ENCODE measurements around the gene HTRA3.
A peak's percentile ranks its signal among the peaks of the same experiment; 100 is the strongest.

HTRA3 gene

DNA sequence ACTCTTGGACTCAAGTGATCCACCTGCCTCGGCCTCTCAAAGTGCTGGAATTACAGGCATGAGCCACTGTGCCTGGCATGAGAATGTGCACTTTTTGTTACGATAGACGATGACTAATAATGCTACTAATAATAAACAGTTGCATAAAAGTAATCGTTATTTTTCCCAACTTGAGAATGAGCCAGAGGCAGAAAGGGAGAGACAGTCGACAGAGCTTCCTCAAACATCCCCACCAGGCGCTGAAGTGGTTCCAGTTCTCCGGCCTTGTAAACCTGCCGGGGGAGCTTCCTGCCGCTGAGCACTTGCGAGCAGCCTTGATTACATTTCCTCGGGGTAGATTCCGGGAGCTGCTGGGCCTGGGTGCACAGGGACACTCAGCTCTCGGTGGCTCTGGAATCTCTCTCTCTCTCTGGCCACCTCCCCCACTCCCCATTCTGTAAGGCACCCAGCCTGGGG, 8.9 kb upstream of the HTRA3 start:
- Histone ChIP-seq H3K27ac (peak overlapping the region; percentile 57), H3K4me3 (ENCODE audit: low read depth, low read length) (no peak overlapping the region), H3K9me3 (ENCODE audit: severe bottlenecking) (peaks cover 9% of the 10 kb centered on the region), H3K27me3 (ENCODE audit: insufficient read depth, low read depth, severe bottlenecking) (no peaks in the 10 kb centered on the region), H3K36me3 (no peaks in the 10 kb centered on the region)
- no peak for DNase-seq
- no peak for TF ChIP-seq CTCF (IDR thresholded peaks at IDR 0.05; ENCODE audit: low read depth, low read length)

DNA sequence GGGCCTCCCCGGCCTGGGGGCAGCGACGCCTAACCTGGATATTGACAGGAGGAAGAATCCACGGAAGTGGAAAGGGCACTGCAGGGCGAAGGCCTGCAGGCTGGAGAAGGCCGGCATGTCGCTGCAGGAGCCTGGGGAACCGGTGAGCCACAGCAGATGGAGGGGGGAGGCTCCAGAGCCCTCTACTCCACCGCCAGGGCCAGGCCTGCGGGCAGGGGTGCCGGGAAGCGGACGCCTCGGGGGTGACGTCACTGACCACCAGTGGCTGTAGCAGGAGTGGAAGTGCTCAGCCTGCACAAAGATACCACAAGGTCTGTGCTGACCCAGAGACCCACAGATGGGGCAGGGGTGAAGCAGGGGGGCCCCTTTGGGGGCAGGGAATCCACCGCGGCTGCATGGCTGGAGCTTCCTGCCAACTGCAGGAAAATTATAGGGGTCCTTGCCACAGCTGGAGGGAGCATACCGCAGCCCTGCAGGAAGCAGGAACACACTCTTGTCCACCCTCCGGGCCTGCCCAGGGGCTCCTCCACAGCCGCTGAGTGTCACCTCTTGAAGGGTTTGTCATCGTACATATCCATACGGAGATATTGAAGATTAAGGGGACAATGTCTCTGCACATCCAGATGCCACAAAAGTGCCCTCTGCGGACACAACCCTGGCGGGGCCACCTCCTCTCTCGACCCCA, 7.6 kb upstream of the HTRA3 start:
- no peaks in the 10 kb centered on the region for H3K36me3 ChIP-seq
- no peak overlapping the region; the same call in 1 of the 2 replicates for H3K27ac ChIP-seq
- H3K27me3 ChIP-seq (ENCODE audit: insufficient read depth, low read depth, severe bottlenecking) = no peaks in the 10 kb centered on the region
- H3K4me3 ChIP-seq (ENCODE audit: low read depth, low read length) = no peak overlapping the region
- peaks cover 9% of the 10 kb centered on the region for H3K9me3 ChIP-seq (ENCODE audit: severe bottlenecking)
- DNase-seq = peak; percentile 31
- no peak for TF ChIP-seq CTCF (IDR thresholded peaks at IDR 0.05; ENCODE audit: low read depth, low read length)

DNA sequence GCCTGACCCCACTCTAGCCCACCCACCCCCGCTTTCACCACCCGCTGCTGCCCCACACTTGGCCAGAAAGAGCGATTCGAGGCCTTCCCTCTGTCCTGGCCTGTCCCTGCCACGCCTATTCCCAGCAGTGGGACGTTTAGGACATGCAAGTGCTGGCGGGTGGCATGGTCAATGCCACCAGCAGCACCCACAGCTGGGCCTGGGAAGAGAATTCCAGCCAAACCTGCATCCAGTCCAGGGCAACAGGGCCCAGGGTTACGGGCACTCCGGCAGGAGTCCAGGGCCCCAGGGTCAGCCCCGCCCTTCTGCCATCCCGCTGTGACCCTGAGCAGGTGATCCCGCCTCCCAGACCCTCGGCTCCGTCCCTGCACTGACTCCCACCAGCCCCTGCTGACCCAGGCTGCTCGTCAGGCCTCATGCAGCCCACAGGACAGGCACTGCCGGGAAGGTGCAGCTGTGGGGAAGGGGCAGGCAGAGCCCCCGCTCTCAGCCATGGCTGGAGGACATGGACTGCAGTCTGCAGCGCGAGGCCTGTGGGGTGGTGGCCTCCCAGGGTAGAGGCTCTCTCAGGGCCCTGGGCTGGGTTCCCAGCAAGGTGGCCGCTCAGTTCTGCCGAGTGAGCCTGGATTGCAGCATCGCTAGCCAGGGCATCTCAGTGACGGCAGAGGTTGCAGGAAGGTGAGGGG, 6.8 kb upstream of the HTRA3 start:
- Histone ChIP-seq H3K9me3 (ENCODE audit: severe bottlenecking) (peaks cover 9% of the 10 kb centered on the region), H3K27ac (no peak overlapping the region), H3K4me3 (ENCODE audit: low read depth, low read length) (no peak overlapping the region), H3K27me3 (ENCODE audit: insufficient read depth, low read depth, severe bottlenecking) (no peaks in the 10 kb centered on the region), H3K36me3 (no peaks in the 10 kb centered on the region)
- DNase-seq = no peak
- TF ChIP-seq CTCF (IDR thresholded peaks at IDR 0.05; ENCODE audit: low read depth, low read length) = no peak

DNA sequence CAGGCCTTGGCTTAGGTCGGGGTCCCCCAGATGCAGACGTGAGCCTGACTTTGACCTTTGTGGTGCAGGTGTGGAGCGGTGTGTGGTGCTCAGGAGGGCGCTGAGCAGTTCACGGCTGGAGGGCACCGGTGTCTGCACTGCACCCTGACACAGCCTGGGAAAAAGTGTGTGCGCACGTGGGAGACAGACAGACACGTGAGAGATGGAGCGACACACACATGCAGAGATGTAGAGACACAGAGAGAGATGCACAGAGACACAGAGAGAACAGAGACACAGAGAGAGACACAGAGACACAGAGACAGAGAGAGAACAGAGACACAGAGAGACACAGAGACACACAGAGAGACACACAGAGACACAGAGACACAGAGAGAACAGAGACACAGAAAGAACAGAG, 6.2 kb upstream of the HTRA3 start:
- TF ChIP-seq CTCF (IDR thresholded peaks at IDR 0.05; ENCODE audit: low read depth, low read length) = no peak
- Histone ChIP-seq H3K36me3 (no peaks in the 10 kb centered on the region), H3K27me3 (ENCODE audit: insufficient read depth, low read depth, severe bottlenecking) (no peaks in the 10 kb centered on the region), H3K27ac (no peak overlapping the region), H3K9me3 (ENCODE audit: severe bottlenecking) (peaks cover 9% of the 10 kb centered on the region), H3K4me3 (ENCODE audit: low read depth, low read length) (no peak overlapping the region)
- no peak for DNase-seq

- H3K9me3 ChIP-seq (ENCODE audit: severe bottlenecking) = peaks cover 8% of the 10 kb centered on the region
- no peak for DNase-seq
- no peaks in the 10 kb centered on the region for H3K27me3 ChIP-seq (ENCODE audit: insufficient read depth, low read depth, severe bottlenecking)
- no peaks in the 10 kb centered on the region for H3K36me3 ChIP-seq
- H3K4me3 ChIP-seq (ENCODE audit: low read depth, low read length) = no peak overlapping the region
- no peak overlapping the region for H3K27ac ChIP-seq
- no peak for TF ChIP-seq CTCF (IDR thresholded peaks at IDR 0.05; ENCODE audit: low read depth, low read length)
These were observed 5.4 kb upstream of the HTRA3 start for GRCh38 chr4:8264106-8264505.
